GM10248 (cell line): ENCODE results near the gene GLIPR1L1.

Experiments used
- CTCF ChIA-PET: fragments of 300-600 bp; sonication (Branson Sonifier 250); formaldehyde crosslinking; extraction: SDS; loops from one replicate; lab custom pipeline; 2021; ENCODE audit warnings: antibody characterized with exemption; lab: Yijun Ruan, JAX
- POLR2A ChIA-PET: fragments of 350-650 bp; sonication (Branson Sonifier 250); formaldehyde crosslinking; extraction: SDS; loops from one replicate; lab custom pipeline; 2020; ENCODE audit warnings: antibody characterized with exemption; lab: Yijun Ruan, JAX
- DNase-seq: peaks from one replicate; pipeline ENCODE4 v3.0.0; 2012; ENCODE audit errors: extremely low spot score
- CTCF ChIP-seq: IDR thresholded peaks from 2 replicates; pipeline ENCODE4 v1.5.1; 2012; ENCODE audit warnings: mild to moderate bottlenecking, low read depth; ENCODE audit errors: extremely low read depth, missing control alignments, control extremely low read depth

The GLIPR1L1 gene

GRCh38 chr12:75414671-75415070 lies 80.2 kb downstream of the GLIPR1L1 start:
- ChIA-PET CTCF (interaction anchor here (1.5 kb wide), 1 partner anchor 22 kb away, joined by 3 read pairs; no protein-coding TSS in a partner anchor), POLR2A (no interaction called here)
- no peak for DNase-seq
- TF ChIP-seq CTCF: no peak

- ChIA-PET CTCF (interaction anchor here (1.1 to 1.4 kb wide), 4 partner anchors 8 to 85 kb away, joined by 3 to 4 read pairs (median 3); partner anchors contain the start of gene GLIPR1L2), POLR2A (no interaction called here)
- TF ChIP-seq CTCF: no peak
- DNase-seq: no peak
Observed at GRCh38 chr12:75419841-75420240, 85.4 kb downstream of the GLIPR1L1 start.
